Ascending aorta (tissue), 2 donors: ENCODE measurements around the gene P2RY6. TPM values are rescaled to one million over a fixed set of nuclear protein-coding genes. Genes with fewer than 3 reads are reported as not detected.

Source experiments
- DNase-seq, 2 donors: peaks; one replicate each; pipeline ENCODE4 v3.0.0-alpha.2; 2019; ENCODE audit warnings: low spot score in 2 of 2
- H3K27ac ChIP-seq, 2 donors: fragments of 200-600 bp; sonication (generic); one replicate each; pipeline ENCODE4 v1.5.1; 2016 to 2017; ENCODE audit warnings: mild to moderate bottlenecking in 1 of 2
- H3K27me3 ChIP-seq: fragments of 200-600 bp; sonication (generic); one replicate; pipeline ENCODE4 v1.5.1; 2017
- H3K36me3 ChIP-seq, 2 donors: fragments of 200-600 bp; sonication (generic); one replicate each; pipeline ENCODE4 v1.5.1; 2016
- H3K4me1 ChIP-seq, 2 donors: fragments of 200-600 bp; sonication (generic); one replicate each; pipeline ENCODE4 v1.5.1; 2016 to 2017; ENCODE audit warnings: mild to moderate bottlenecking in 1 of 2
- H3K4me3 ChIP-seq, 2 donors: fragments of 200-600 bp; sonication (generic); one replicate each; pipeline ENCODE4 v1.5.1; 2016 to 2017; ENCODE audit warnings: mild to moderate bottlenecking in 1 of 2
- H3K9me3 ChIP-seq, 2 donors: fragments of 200-600 bp; sonication (generic); one replicate each; pipeline ENCODE4 v1.5.1; 2016
- CTCF ChIP-seq, 3 experiments: fragments of 200-600 bp in 2 of 3; fragments of 450-650 bp in 1 of 3; sonication (generic) in 2 of 3; IDR thresholded peaks; one replicate each; pipeline ENCODE4 v1.5.1; 2016 to 2019; ENCODE audit warnings: antibody characterized with exemption in 3 of 3, mild to moderate bottlenecking in 1 of 3, moderate library complexity in 1 of 3
- intact Hi-C: fragments of 100-400 bp; cut with DNase I; formaldehyde crosslinking; loops from one replicate; pipeline ENCODE4 v1.15.1; 2023
- total RNA-seq: library from RNA; depleted of rRNA; stranded (reverse); fragments of >200 nt; gene quantifications from one replicate; pipeline ENCODE4 v1.1.0, GENCODE V29; 2016

The P2RY6 gene
- total RNA-seq, 1 donor from 2014 or later: 8.8 TPM

- Histone ChIP-seq H3K4me1 (peaks cover 42 to 73% of the 10 kb centered on the region in 2 donors), H3K27me3 (no peaks in the 10 kb centered on the region), H3K9me3 (no peaks in the 10 kb centered on the region), H3K27ac (peak overlapping the region; percentile 79 to 89), H3K36me3 (peaks cover 5 to 6% of the 10 kb centered on the region in 2 donors), H3K4me3 (peak overlapping the region in 1 of 2 donors; percentile 40)
- intact Hi-C loops: loop anchor here (1.0 kb wide), 1 partner anchor 27 kb away; no protein-coding TSS in a partner anchor
- DNase-seq: peak; percentile 59 to 92
- TF ChIP-seq CTCF (IDR thresholded peaks at IDR 0.05): peak in 1 of 3 experiments; percentile 19
Observed at GRCh38 chr11:73334384-73335203, 62.5 kb downstream of the P2RY6 start.

- Histone ChIP-seq H3K9me3 (no peaks in the 10 kb centered on the region), H3K4me3 (peak overlapping the region in 1 of 2 donors; percentile 40), H3K4me1 (peaks cover 40 to 72% of the 10 kb centered on the region in 2 donors), H3K27me3 (no peaks in the 10 kb centered on the region), H3K36me3 (peaks cover 5 to 6% of the 10 kb centered on the region in 2 donors), H3K27ac (peak overlapping the region; percentile 79 to 89)
- DNase-seq: peak in 1 of 2 donors; percentile 91
- intact Hi-C loops: loop anchor here (1.0 kb wide), 1 partner anchor 28 kb away; no protein-coding TSS in a partner anchor
- TF ChIP-seq CTCF (IDR thresholded peaks at IDR 0.05): peak; percentile 91 to 99 (median 99)
Observed at GRCh38 chr11:73335204-73335923, 63.2 kb downstream of the P2RY6 start.

GRCh38 chr11:73337846-73338245 is 65.7 kb downstream of the P2RY6 start:
- Histone ChIP-seq H3K9me3 (no peaks in the 10 kb centered on the region), H3K4me3 (no peak overlapping the region), H3K4me1 (peaks cover 24 to 62% of the 10 kb centered on the region in 2 donors), H3K27ac (peak overlapping the region; percentile 28 to 46), H3K27me3 (no peaks in the 10 kb centered on the region), H3K36me3 (peaks cover 5 to 6% of the 10 kb centered on the region in 2 donors)
- no peak for DNase-seq
- no peak for TF ChIP-seq CTCF (IDR thresholded peaks at IDR 0.05)
- intact Hi-C loops: no loop called here

GRCh38 chr11:73338279-73338678 is 66.1 kb downstream of the P2RY6 start:
- H3K9me3 ChIP-seq: no peaks in the 10 kb centered on the region
- peak overlapping the region; percentile 28 to 46 for H3K27ac ChIP-seq
- no peak overlapping the region for H3K4me3 ChIP-seq
- no peak for DNase-seq
- H3K4me1 ChIP-seq: peaks cover 29 to 61% of the 10 kb centered on the region in 2 donors
- H3K27me3 ChIP-seq: no peaks in the 10 kb centered on the region
- TF ChIP-seq CTCF (IDR thresholded peaks at IDR 0.05): no peak
- intact Hi-C loops: no loop called here
- H3K36me3 ChIP-seq: peaks cover 5 to 6% of the 10 kb centered on the region in 2 donors

GRCh38 chr11:73340164-73340563 is 68.0 kb downstream of the P2RY6 start:
- DNase-seq: no peak
- H3K27me3 ChIP-seq: no peaks in the 10 kb centered on the region
- no peaks in the 10 kb centered on the region for H3K9me3 ChIP-seq
- TF ChIP-seq CTCF (IDR thresholded peaks at IDR 0.05): no peak
- intact Hi-C loops: no loop called here
- peak overlapping the region in 1 of 2 donors; percentile 0 for H3K27ac ChIP-seq
- H3K36me3 ChIP-seq: peaks cover 5 to 6% of the 10 kb centered on the region in 2 donors
- H3K4me3 ChIP-seq: no peak overlapping the region
- H3K4me1 ChIP-seq: peaks cover 29 to 58% of the 10 kb centered on the region in 2 donors
